DOHH2 (cell line): ENCODE data around the gene XRCC4.

Source experiments
- EZH2phosphoT487 ChIP-seq: fragments of 200-600 bp; sonication (generic); IDR thresholded peaks from 2 replicates; pipeline ENCODE4 v1.6.1; 2017; ENCODE audit warnings: borderline replicate concordance, mild to moderate bottlenecking, antibody characterized with exemption, low read length, moderate library complexity, mixed read lengths
- TF ChIP-seq, protein P1 (sequence below): fragments of 200-600 bp; sonication (generic); IDR thresholded peaks from one replicate; pipeline ENCODE4 v1.5.1; 2014; ENCODE audit warnings: antibody characterized with exemption, mild to moderate bottlenecking, low read depth, low read length; ENCODE audit not compliant: poor library complexity, severe bottlenecking

DNA sequence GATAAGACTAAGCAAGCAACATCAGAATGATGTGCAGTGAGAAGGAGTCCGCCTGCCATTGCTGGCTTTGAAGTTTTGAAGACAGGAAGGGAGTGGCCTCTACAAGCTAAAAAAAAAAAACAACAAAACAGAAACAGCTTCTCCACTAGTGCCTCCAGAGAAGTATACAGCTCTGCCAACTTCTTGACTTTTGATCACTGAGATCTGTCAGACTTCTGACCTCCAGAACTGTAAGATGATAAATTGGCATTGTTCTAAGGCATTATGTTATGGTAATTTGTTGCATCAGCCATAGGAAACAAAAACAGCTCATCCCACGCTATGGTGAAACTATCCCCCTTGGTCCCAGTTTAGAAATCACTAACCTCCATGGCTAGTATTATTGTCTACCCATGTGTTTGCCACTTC is 263.2 kb downstream of the XRCC4 start:
- TF ChIP-seq, protein P1, sequence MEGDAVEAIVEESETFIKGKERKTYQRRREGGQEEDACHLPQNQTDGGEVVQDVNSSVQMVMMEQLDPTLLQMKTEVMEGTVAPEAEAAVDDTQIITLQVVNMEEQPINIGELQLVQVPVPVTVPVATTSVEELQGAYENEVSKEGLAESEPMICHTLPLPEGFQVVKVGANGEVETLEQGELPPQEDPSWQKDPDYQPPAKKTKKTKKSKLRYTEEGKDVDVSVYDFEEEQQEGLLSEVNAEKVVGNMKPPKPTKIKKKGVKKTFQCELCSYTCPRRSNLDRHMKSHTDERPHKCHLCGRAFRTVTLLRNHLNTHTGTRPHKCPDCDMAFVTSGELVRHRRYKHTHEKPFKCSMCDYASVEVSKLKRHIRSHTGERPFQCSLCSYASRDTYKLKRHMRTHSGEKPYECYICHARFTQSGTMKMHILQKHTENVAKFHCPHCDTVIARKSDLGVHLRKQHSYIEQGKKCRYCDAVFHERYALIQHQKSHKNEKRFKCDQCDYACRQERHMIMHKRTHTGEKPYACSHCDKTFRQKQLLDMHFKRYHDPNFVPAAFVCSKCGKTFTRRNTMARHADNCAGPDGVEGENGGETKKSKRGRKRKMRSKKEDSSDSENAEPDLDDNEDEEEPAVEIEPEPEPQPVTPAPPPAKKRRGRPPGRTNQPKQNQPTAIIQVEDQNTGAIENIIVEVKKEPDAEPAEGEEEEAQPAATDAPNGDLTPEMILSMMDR, result no peak
- TF ChIP-seq EZH2phosphoT487, result no peak
